A549 (cell line): ENCODE measurements around the gene SRGAP1.

Source experiments
- EP300 ChIP-seq, 2 experiments: fragments of >200 bp; sonication (Bioruptor Twin); formaldehyde crosslinking; IDR thresholded peaks; 2 replicates in 1 of 2; 3 replicates in 1 of 2; pipeline ENCODE4 v1.6.1; 2016 to 2017
- KDM1A ChIP-seq: fragments of 200-600 bp; sonication (generic); IDR thresholded peaks from 2 replicates; pipeline ENCODE4 v1.6.1; 2016; ENCODE audit warnings: low read depth, mild to moderate bottlenecking
- MAZ ChIP-seq: fragments of 150-350 bp; IDR thresholded peaks from 2 replicates; pipeline ENCODE4 v1.6.1; 2014; ENCODE audit warnings: antibody characterized with exemption, low read depth, low read length, borderline replicate concordance
- MYC ChIP-seq: IDR thresholded peaks from 2 replicates; pipeline ENCODE4 v1.6.1; 2012; ENCODE audit warnings: mild to moderate bottlenecking, inconsistent platforms, low read length, improper control_type of control experiment, borderline replicate concordance
- NFE2L2 ChIP-seq: fragments of 150-350 bp; conservative IDR thresholded peaks from 2 replicates; pipeline ENCODE4 v1.6.1; 2014; ENCODE audit warnings: low read length
- NPAS2 ChIP-seq: fragments of 250-450 bp; sonication (Bioruptor Pico); IDR thresholded peaks from 2 replicates; pipeline ENCODE4 v1.8.0; 2022; ENCODE audit warnings: mild to moderate bottlenecking, moderate library complexity, borderline replicate concordance
- POLR2A ChIP-seq: IDR thresholded peaks from 2 replicates; pipeline ENCODE4 v1.6.1; 2012; ENCODE audit warnings: mild to moderate bottlenecking, low read length
- RAD21 ChIP-seq, 2 experiments: fragments of >200 bp in 1 of 2; sonication (Bioruptor Twin) in 1 of 2; formaldehyde crosslinking in 1 of 2; IDR thresholded peaks in 1 of 2; conservative IDR thresholded peaks in 1 of 2; 2 replicates in 1 of 2; 3 replicates in 1 of 2; pipeline ENCODE4 v1.6.1; 2012 to 2018; ENCODE audit warnings: inconsistent platforms in 1 of 2
- RFX5 ChIP-seq: fragments of 450-650 bp; IDR thresholded peaks from 2 replicates; pipeline ENCODE4 v1.7.1; 2014; ENCODE audit warnings: antibody characterized with exemption, mild to moderate bottlenecking, moderate library complexity
- TF ChIP-seq, protein P1 (sequence below): fragments of >200 bp; sonication (Bioruptor Twin); formaldehyde crosslinking; IDR thresholded peaks from 3 replicates; pipeline ENCODE4 v1.5.1; 2016

- TF ChIP-seq, protein P1, sequence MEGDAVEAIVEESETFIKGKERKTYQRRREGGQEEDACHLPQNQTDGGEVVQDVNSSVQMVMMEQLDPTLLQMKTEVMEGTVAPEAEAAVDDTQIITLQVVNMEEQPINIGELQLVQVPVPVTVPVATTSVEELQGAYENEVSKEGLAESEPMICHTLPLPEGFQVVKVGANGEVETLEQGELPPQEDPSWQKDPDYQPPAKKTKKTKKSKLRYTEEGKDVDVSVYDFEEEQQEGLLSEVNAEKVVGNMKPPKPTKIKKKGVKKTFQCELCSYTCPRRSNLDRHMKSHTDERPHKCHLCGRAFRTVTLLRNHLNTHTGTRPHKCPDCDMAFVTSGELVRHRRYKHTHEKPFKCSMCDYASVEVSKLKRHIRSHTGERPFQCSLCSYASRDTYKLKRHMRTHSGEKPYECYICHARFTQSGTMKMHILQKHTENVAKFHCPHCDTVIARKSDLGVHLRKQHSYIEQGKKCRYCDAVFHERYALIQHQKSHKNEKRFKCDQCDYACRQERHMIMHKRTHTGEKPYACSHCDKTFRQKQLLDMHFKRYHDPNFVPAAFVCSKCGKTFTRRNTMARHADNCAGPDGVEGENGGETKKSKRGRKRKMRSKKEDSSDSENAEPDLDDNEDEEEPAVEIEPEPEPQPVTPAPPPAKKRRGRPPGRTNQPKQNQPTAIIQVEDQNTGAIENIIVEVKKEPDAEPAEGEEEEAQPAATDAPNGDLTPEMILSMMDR, result no peak
- no peak for TF ChIP-seq MYC
- no peak for TF ChIP-seq NFE2L2
- no peak for TF ChIP-seq RAD21 (conservative IDR thresholded peaks at IDR 0.05 in 1 of 2, IDR thresholded peaks at IDR 0.05 in 1 of 2)
- no peak for TF ChIP-seq NPAS2 (CRISPR knock-in tag)
- no peak for TF ChIP-seq KDM1A
- TF ChIP-seq EP300 (IDR thresholded peaks at IDR 0.05), result no peak
- no peak for TF ChIP-seq RFX5
- no peak for TF ChIP-seq MAZ
- no peak for TF ChIP-seq POLR2A
These were observed 99.6 kb downstream of the SRGAP1 start for GRCh38 chr12:63944034-63944579.
